Upper lobe of left lung (tissue), 4 donors: ENCODE measurements around the gene TLL1.

Experiments used
- POLR2A ChIP-seq, 4 donors: fragments of 450-650 bp; IDR thresholded peaks; one replicate each; pipeline ENCODE4 v1.5.1; 2016 to 2017; ENCODE audit warnings: antibody characterized with exemption in 4 of 4, mild to moderate bottlenecking in 2 of 4
- POLR2AphosphoS5 ChIP-seq, 2 donors: sonication (generic); formaldehyde crosslinking; IDR thresholded peaks; one replicate each; pipeline ENCODE4 v1.5.1; 2017; ENCODE audit warnings: antibody characterized with exemption in 2 of 2

DNA sequence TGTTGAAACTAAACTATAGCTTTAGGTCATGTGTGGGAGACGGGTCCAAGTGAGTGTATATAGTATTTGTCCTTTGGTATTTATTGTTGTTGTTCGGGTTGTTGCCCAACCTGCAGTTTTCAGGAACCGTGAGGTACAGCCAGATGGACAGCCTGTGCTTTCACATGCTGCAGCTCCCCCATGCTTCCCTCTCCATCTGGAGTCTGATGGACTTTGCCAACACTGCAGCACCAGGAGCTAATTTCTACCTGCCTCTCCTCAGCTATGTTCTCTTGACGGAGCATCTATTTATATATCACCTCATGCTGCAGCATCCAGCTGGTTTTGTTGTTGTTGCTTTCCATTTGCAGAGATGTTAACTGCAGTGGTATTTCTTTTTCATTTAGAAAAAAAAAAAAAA, 80.1 kb downstream of the TLL1 start:
- TF ChIP-seq POLR2AphosphoS5 (IDR thresholded peaks at IDR 0.05), result no peak
- no peak for TF ChIP-seq POLR2A (IDR thresholded peaks at IDR 0.05)
